ENCODE results near the gene RAD51AP2.

Gene RAD51AP2

GRCh38 chr2:17470855-17471641, 47.2 kb downstream of the RAD51AP2 start:
- no peak for DNase-seq (ENCODE audit: low read depth)

DNA sequence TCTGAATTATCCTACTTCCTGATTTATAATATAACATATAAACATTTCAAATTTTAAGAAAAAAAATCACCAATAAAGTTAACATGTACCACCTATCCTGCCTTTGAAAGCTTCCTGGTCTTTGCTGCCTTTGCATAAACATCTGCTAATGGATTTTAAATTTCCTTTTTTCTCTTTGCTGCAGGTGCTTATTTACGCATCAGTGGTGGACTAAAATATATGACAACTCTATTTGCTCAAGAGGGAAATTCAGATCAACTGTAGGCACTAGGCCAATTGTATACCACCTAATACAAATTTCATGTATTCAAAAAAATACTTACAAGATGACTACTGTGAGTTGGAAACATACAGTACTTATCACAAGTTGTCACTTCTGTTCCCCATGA, 57.2 kb downstream of the RAD51AP2 start:
- no peak for DNase-seq (ENCODE audit: low read depth)

Measured in activated T-cell treated with anti-CD3 and anti-CD28 coated beads for 1 hour (primary cell).